Amniotic stem cell (primary cell): Measurements from ENCODE around the gene TMEM175.

Source experiments
- DNase-seq: peaks from one replicate; lab custom pipeline; 2025; lab: John Stamatoyannopoulos, UW

TMEM175 gene

DNA sequence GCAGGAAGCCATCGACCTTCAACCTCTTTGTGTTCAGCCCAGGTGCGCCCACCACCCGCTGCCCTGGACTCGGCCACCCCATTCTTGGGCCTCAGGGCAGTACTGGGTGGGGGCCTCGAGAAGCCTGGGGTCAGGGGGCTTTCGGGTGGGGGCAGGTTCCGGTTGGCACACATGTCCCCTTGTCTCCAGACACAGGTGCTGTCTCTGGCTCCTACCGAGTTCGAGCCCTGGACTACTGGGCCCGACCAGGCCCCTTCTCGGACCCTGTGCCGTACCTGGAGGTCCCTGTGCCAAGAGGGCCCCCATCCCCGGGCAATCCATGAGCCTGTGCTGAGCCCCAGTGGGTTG is 71.8 kb downstream of the TMEM175 start:
- no peak for DNase-seq

DNA sequence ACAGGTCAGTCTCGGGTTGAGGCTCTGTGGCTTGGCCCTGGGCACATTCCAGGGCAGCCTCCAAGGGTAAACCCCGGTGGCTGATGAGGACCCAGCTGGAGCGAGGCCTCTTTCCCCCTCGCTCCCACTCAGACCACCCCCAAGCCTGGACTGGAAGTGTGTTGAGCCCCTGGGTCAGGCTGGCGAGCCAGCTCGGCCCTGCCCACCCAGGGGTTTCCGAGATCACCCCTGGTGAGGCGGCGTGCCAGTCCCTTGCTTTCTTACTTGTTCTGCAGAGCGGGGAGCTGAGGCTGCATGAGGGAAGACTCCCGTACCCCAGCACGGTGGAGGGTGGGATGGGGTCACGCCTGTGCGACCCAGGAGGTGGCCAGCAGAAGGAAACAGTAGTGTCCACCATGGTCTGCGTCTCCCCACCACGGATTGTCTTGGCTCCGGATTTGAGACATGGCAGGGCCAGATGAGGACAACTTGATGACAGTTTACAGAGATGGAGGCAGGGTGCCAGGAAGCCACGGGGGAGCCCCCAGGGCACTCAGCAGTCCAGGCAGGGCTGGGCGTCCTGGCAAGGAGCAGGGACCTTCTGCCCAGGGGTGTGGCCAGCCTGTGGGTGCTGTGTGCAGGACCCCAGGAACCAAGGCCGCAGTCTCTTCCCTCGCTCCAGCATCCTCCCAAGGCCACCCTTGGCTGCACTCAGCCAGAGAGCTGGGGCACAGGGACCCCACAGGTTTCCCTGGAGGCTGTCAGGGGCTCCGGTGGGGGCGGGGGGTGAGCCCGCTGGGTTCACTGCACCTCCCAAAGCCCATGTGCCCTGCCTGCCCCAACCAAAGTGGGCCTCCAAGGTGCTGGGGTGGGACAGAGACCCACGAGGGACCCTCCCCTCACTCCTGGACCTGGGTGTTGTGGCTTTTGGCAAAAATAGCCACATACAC is 72.6 kb downstream of the TMEM175 start:
- DNase-seq: no peak

DNA sequence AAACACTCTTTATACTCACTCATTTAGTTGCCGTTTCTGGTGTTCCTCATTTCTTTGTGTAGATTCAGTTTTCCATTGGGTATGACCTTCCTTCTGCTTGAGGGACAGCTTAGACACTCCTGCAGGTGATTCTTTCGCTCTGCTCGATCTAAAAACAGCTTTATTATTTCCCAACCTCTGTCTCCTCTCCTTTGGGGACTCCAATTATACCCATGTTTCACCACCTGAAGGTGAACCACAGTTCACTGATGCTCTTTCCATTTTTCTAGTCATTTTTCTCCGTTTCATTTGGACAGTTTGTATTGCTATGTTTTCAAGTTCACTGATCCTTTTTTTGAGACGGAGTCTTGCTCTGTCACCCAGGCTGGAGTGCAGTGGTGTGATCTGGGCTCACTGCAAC is 74.6 kb downstream of the TMEM175 start:
- no peak for DNase-seq
